OCI-M1 (cell line): ENCODE measurements around the gene NFKBIB.

Experiments
- DNase-seq: peaks from one replicate; lab custom pipeline; 2025; lab: John Stamatoyannopoulos, UW

Gene NFKBIB

GRCh38 chr19:38875656-38876395 lies 23.9 kb upstream of the NFKBIB start:
- no peak for DNase-seq

- DNase-seq, result peak; percentile 84
Measured at GRCh38 chr19:38877781-38878574, 21.8 kb upstream of the NFKBIB start, which contains the start of gene RINL. RINL (minus strand) TSS chr19:38878275; CDS start chr19:38876742, 1,533 bp downstream.

- DNase-seq, result no peak
Measured at GRCh38 chr19:38878575-38879399, 21.0 kb upstream of the NFKBIB start.

GRCh38 chr19:38879400-38879751 lies 20.4 kb upstream of the NFKBIB start:
- no peak for DNase-seq

GRCh38 chr19:38880076-38880881 lies 19.5 kb upstream of the NFKBIB start:
- no peak for DNase-seq

- no peak for DNase-seq
Measured at GRCh38 chr19:38880882-38881609, 18.7 kb upstream of the NFKBIB start.

GRCh38 chr19:38883286-38883685 lies 16.5 kb upstream of the NFKBIB start:
- DNase-seq, result no peak

GRCh38 chr19:38884691-38885090 lies 15.1 kb upstream of the NFKBIB start:
- DNase-seq, result peak; percentile 9

GRCh38 chr19:38888876-38889275 lies 10.9 kb upstream of the NFKBIB start:
- DNase-seq, result no peak

- no peak for DNase-seq
Measured at GRCh38 chr19:38889803-38890202, 10.0 kb upstream of the NFKBIB start.

GRCh38 chr19:38890686-38891085 lies 9.1 kb upstream of the NFKBIB start:
- no peak for DNase-seq

- DNase-seq, result no peak
Measured at GRCh38 chr19:38891771-38892170, 8.0 kb upstream of the NFKBIB start.

GRCh38 chr19:38892841-38893240 lies 6.9 kb upstream of the NFKBIB start:
- DNase-seq, result no peak

- DNase-seq, result no peak
Measured at GRCh38 chr19:38893341-38893771, 6.4 kb upstream of the NFKBIB start.

- no peak for DNase-seq
Measured at GRCh38 chr19:38894968-38895367, 4.8 kb upstream of the NFKBIB start.

- peak; percentile 41 for DNase-seq
Measured at GRCh38 chr19:38898788-38899446, 852 bp upstream of the NFKBIB start.

- DNase-seq, result no peak
Measured at GRCh38 chr19:38900202-38900629, 447 bp downstream of the NFKBIB start.

- peak; percentile 46 for DNase-seq
Measured at GRCh38 chr19:38900743-38901190, 998 bp downstream of the NFKBIB start.

- DNase-seq, result no peak
Measured at GRCh38 chr19:38901683-38902082, 1.9 kb downstream of the NFKBIB start.
